ENCODE results near the gene SMYD2.

DNA sequence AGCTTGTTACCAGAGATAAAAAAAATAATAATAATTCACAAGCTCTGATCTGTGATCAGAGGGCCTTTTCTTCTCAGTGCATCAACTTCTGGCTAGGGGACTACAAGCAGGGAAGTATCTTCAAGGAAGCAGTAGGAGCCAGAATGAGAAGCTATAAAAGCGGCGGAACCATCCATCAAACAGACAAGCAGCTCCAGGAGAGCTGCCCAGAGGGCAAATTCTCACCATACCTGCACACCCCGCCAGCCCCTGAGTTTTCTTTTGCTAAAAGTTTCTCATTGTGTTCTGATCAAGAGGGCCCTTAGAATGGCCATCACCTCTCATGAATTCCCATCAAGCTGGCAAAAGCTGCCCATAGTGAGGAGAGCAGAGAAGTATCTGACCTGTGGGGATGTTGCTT lies 99.4 kb downstream of the SMYD2 start:
- TF ChIP-seq POLR2A (IDR thresholded peaks at IDR 0.05) (no peak), CTCF (IDR thresholded peaks at IDR 0.05) (no peak)
